Measurements from ENCODE around the gene AKAP6.
A peak's percentile ranks its signal among the peaks of the same experiment; 100 is the strongest.

AKAP6 gene

DNA sequence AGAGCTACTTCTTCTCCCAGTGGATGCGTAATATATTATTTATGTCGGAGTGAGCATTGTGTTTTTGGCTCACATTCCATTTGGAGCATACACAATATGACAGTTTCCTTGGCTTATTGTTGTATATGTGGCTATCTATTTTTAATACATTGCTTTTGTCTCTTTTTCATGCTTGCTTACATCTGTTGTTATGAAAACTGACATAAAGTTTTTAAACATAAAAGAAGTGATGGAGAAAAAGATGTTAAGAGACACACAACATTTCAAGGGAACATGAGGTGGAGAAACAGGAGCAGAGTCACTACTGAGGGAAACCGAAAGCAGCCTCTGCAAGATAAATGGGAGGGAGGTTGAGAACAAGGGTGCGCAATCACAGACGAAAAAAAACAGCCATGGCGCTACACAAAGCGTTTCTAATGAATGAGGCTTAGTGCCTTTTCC is 381.2 kb downstream of the AKAP6 start:
- DNase-seq = no peak

GRCh38 chr14:32710731-32711680 is 381.9 kb downstream of the AKAP6 start:
- peak; percentile 21 to 43 for DNase-seq

GRCh38 chr14:32713856-32714255 is 384.8 kb downstream of the AKAP6 start:
- DNase-seq = no peak

GRCh38 chr14:32719601-32720000 is 390.5 kb downstream of the AKAP6 start:
- DNase-seq = no peak

DNA sequence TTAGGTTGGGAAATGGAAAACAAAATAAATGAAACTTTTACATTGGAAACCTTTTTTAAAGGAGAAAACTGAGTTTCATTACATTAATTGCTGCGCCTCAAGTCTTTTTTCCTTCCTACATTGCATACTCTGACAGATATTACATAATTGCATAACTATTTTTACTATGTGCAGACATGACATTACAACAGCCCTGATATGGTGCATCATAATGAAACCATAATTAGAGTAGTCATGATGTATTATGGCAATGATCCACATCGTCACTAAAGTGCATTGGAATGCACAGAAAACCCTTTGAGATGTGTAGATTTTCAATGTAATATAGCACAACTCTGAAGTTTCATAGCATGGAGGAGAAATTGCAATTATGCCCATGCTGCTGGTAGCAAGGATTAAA is 391.8 kb downstream of the AKAP6 start:
- DNase-seq = peak in 1 of 2 donors; percentile 15

GRCh38 chr14:32722631-32723183 is 393.6 kb downstream of the AKAP6 start:
- no peak for DNase-seq

GRCh38 chr14:32724867-32725471 is 395.9 kb downstream of the AKAP6 start:
- no peak for DNase-seq

- DNase-seq = no peak
Measured at GRCh38 chr14:32726516-32726915, 397.4 kb downstream of the AKAP6 start.

DNA sequence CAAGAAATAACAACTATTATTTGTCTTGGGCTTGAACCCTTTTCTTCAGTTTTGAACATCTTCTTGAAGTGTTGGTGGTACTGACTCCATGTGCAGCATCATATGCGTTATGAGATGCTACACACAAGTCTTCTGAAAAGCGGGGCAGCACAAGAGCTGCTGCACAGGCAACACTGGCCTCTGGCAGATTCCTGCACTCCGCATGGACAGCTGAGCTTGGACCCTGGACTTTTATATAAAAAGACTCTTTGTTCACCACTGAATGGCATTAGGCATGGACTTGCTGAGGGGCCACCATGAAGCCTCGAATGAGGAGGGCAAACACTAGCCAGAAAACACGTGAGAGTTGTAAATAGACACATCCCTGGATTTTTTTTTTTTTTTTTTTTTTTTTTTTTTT is 398.7 kb downstream of the AKAP6 start:
- DNase-seq = no peak

DNA sequence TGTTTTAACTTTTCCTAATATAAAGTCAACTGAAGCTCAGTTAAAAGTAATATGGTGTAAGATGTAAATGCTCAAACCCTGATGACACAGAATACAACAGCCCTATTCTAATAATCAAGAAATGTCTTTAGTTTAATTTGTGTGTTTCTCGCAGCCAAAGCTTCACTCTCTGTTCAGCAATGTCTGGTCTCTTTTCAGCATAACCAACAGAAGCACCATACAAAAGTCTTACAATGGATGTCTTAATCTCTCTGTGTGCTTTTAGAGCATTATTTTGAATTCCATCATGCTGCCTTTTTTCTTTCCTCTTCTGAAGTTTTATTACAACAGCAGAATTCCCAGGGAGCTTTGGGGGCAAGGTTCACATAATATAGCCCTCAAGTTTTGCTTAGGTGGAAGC is 399.4 kb downstream of the AKAP6 start:
- DNase-seq = no peak

GRCh38 chr14:32728976-32729375 is 399.9 kb downstream of the AKAP6 start:
- no peak for DNase-seq

DNA sequence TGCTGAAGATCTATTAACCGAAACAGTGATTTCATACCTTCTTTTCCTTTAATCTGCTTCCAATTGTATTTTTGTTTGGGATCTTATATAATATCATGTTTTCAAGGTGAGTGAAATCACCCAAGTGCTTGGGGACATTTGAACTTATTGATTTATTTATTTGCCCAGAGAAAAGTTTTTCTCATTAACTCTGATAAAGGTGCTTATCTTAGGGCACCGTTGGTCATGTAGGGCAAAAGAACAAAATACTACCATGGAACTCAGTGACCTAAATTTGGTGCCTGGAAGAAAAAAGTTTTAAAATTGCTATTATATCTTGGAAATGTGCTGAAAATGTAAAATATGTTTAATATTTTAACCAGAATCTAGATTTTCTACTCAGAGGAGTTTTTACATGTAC is 402.2 kb downstream of the AKAP6 start:
- no peak for DNase-seq

GRCh38 chr14:32733015-32733414 is 403.9 kb downstream of the AKAP6 start:
- no peak for DNase-seq

DNA sequence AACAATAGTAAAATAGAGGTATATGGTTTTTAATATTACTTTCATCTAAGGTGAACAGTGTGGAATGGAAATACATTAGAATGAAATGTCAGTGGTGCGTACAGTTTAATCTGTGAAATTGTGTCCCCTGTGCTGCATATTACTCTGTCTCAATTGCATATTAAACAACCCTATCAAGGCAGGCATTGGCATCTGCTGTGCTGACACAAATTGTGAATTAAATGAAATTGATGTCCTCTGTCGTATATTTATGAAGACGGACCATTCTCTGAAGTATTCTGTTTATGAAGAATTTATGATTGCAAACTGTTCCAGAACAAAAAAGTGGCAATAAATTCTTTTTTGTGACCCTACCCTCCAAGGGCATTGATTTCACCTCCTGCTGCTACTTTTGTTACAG is 405.2 kb downstream of the AKAP6 start:
- DNase-seq = no peak

DNA sequence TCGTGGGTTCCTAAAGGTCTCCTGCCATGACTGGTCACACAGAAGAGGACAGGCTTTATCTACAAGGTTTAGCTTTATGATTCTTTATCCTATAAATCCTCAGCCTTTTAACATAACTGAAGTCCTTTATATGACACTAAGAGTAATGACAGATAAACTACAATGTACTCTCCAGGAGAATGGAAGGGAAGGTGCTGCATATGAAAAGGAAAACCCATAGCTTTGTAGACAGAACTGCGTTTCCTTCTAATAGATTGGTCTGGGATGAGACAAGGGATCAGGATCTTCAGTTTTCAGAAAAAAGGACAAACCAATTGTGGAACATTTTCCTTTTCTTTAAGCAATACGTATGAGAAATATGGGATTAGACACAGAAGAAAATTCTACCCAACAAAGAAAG is 408.5 kb downstream of the AKAP6 start:
- no peak for DNase-seq

DNA sequence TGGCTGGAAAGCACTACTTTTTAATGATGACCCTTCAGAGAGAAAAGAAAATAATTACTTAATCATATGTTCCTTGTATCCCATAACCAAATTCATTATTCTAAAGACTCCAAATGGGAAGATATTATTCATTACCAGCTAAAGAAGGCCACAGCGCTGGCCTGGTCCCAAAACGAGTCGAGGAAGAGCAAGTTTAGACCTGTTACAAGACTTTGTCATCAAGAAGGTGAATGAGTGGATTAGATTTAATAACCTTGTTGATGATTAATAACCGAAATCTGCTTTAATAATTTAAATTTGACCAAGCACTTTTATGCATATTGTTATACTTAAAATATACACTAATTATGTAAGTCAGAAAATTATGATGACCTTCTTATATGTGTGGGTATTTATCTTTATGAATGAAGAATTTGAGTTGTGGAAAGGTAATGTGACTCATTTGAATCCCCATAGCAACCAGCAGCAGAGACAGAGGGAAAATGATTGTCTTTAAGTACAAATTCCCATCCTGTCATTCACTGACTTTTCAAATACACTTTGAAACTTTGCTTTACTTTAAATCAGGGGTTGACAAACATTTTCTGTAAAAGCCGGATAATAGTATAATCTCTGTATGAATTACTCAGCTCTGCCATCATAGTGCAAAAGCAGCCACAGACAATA is 409.2 kb downstream of the AKAP6 start:
- DNase-seq = no peak

GRCh38 chr14:32744811-32745445 is 415.8 kb downstream of the AKAP6 start:
- DNase-seq = no peak

- no peak for DNase-seq
Measured at GRCh38 chr14:32754209-32754608, 425.1 kb downstream of the AKAP6 start.

DNA sequence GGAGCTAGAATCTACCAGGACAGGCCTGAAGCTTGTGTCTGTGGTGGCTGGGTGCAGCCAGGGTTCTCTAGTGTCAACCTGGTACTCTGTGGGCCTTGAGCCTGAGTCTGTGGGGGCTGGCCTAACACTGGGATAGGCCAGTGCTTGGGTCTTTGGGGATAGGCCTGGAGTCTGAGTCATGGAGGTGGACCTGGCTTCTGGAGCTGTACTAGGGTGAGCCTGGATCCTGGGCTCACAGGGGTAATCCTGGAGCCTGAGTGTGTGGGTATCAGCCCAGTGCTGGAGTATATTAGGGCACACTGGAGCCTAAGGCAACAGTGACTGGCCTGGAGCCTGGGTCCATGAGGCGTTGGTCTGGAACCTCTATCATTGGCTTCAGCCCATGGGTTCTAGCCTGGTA is 427.1 kb downstream of the AKAP6 start:
- no peak for DNase-seq

DNA sequence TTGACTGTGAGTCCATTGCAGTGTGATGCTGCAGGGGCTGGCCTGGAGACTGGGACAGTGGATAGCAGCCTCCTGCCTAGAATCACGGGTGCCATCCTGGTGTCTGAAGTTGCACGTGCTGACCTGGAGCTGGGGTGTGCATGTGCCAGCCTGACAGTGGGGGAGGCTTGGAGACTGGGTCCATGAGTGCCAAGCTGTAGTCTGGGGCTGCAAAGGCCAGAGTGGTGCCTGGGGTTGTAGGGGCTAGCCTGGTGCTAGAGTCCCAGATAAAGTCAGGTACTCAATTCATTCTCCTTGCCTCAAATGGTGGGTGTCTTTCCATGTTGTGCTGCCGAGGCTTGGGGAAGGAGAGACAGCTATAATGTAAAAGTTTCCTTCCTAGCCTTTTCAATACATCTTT is 427.7 kb downstream of the AKAP6 start:
- DNase-seq = no peak

- DNase-seq = no peak
Measured at GRCh38 chr14:32757568-32757967, 428.5 kb downstream of the AKAP6 start.

DNA sequence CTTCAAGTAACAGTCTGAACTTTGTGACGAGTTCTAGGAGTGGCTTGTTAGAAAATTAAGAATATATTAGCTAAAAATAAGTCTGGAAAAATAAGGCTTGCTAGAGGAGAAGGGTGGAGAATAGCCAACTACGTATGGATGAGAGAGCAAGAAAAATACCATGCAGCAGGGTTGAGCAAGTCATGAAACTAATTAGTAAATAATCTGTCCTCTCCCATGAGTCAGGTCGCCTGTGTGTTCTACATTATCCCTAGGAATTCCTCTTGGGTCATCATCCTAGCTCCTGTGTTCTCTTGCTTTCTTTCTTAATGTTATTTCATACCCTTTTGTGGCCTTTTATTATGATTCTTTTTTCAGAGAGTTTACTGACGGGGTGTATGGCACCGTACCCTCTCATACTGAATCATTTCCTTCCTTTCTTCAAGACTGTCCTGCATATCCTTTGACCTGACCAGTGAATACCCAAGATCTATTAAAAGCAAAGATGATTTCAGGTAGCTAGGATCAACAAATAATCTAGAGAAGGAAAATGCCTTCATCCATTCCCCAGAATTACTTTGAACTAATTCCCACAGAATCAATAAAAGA is 432.4 kb downstream of the AKAP6 start:
- no peak for DNase-seq

All from inflammatory macrophage (primary cell).